ENCODE data around the gene USP33.

DNA sequence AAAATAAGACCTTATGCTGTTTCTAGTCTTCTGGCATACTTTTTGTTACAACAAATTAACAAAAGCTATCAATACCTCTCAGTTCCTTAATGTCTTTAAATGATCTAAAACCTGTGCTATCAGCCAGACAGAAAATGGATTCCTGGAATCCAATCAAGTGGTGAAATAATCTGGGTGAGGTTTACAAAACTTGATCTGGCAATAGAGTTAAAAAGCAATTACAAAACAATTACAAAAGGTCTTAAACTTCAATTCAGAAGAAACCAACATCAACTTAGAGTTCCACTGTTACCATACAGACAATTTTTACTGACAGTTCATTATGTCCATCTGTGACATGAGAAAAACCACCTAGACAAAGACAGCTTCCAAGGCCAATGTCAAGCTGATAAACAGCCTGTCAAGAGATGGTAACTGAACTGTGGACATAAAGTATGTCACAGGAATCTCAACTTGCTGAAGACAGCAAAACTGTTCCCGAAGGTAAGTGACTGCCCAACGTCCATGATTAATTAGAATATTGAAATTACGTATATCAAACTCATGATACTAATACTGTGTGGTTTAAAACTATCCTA, 94.6 kb downstream of the USP33 start:
- TF ChIP-seq SUZ12 (IDR thresholded peaks at IDR 0.05; ENCODE audit: low read depth, low read length): no peak
- no peak for TF ChIP-seq FOXK1 (CRISPR knock-in tag; IDR thresholded peaks at IDR 0.05; ENCODE audit: borderline replicate concordance, low read depth)
- no peak for TF ChIP-seq CBFB (CRISPR knock-in tag; IDR thresholded peaks at IDR 0.05)
- TF ChIP-seq JUNB (CRISPR knock-in tag; IDR thresholded peaks at IDR 0.05; ENCODE audit: borderline replicate concordance): no peak
- TF ChIP-seq, protein P1, sequence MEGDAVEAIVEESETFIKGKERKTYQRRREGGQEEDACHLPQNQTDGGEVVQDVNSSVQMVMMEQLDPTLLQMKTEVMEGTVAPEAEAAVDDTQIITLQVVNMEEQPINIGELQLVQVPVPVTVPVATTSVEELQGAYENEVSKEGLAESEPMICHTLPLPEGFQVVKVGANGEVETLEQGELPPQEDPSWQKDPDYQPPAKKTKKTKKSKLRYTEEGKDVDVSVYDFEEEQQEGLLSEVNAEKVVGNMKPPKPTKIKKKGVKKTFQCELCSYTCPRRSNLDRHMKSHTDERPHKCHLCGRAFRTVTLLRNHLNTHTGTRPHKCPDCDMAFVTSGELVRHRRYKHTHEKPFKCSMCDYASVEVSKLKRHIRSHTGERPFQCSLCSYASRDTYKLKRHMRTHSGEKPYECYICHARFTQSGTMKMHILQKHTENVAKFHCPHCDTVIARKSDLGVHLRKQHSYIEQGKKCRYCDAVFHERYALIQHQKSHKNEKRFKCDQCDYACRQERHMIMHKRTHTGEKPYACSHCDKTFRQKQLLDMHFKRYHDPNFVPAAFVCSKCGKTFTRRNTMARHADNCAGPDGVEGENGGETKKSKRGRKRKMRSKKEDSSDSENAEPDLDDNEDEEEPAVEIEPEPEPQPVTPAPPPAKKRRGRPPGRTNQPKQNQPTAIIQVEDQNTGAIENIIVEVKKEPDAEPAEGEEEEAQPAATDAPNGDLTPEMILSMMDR (CRISPR knock-in tag; IDR thresholded peaks at IDR 0.05): no peak
- TF ChIP-seq POLR2AphosphoS5 (IDR thresholded peaks at IDR 0.05; ENCODE audit: low read depth, low read length): no peak
- TF ChIP-seq MAFF (IDR thresholded peaks at IDR 0.05; ENCODE audit: low read depth, low read length): no peak
- no peak for TF ChIP-seq KLF15 (CRISPR knock-in tag; IDR thresholded peaks at IDR 0.05; ENCODE audit: borderline replicate concordance)
- TF ChIP-seq, protein P2, sequence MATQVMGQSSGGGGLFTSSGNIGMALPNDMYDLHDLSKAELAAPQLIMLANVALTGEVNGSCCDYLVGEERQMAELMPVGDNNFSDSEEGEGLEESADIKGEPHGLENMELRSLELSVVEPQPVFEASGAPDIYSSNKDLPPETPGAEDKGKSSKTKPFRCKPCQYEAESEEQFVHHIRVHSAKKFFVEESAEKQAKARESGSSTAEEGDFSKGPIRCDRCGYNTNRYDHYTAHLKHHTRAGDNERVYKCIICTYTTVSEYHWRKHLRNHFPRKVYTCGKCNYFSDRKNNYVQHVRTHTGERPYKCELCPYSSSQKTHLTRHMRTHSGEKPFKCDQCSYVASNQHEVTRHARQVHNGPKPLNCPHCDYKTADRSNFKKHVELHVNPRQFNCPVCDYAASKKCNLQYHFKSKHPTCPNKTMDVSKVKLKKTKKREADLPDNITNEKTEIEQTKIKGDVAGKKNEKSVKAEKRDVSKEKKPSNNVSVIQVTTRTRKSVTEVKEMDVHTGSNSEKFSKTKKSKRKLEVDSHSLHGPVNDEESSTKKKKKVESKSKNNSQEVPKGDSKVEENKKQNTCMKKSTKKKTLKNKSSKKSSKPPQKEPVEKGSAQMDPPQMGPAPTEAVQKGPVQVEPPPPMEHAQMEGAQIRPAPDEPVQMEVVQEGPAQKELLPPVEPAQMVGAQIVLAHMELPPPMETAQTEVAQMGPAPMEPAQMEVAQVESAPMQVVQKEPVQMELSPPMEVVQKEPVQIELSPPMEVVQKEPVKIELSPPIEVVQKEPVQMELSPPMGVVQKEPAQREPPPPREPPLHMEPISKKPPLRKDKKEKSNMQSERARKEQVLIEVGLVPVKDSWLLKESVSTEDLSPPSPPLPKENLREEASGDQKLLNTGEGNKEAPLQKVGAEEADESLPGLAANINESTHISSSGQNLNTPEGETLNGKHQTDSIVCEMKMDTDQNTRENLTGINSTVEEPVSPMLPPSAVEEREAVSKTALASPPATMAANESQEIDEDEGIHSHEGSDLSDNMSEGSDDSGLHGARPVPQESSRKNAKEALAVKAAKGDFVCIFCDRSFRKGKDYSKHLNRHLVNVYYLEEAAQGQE (IDR thresholded peaks at IDR 0.05; ENCODE audit: borderline replicate concordance in 1 of 2, low read depth in 1 of 2, low read length in 2 of 2): no peak
- no peak for TF ChIP-seq ZNF713 (CRISPR knock-in tag; IDR thresholded peaks at IDR 0.05)
- no peak for TF ChIP-seq CHD2 (IDR thresholded peaks at IDR 0.05; ENCODE audit: low read depth, low read length)
